Breast epithelium (tissue), 4 donors: ENCODE data around the gene TMEM222. TPM values are rescaled to one million over a fixed set of nuclear protein-coding genes. Genes with fewer than 3 reads are reported as not detected.

Source experiments
- DNase-seq, 2 donors: peaks; one replicate each; pipeline ENCODE4 v3.0.0-alpha.2; 2019; ENCODE audit warnings: low spot score in 2 of 2
- H3K27ac ChIP-seq, 2 donors: fragments of 200-600 bp; sonication (generic) in 1 of 2; one replicate each; pipeline ENCODE4 v1.5.1; 2016 to 2019; ENCODE audit warnings: mild to moderate bottlenecking in 1 of 2
- H3K27me3 ChIP-seq, 2 donors: fragments of 200-600 bp; sonication (generic) in 1 of 2; one replicate each; pipeline versions ENCODE4 v1.5.1 to v1.6.0; 2017 to 2019; ENCODE audit warnings: control low read depth in 1 of 2, mild to moderate bottlenecking in 1 of 2
- H3K36me3 ChIP-seq: fragments of 200-600 bp; one replicate; pipeline ENCODE4 v1.5.1; 2019
- H3K4me1 ChIP-seq, 2 donors: fragments of 200-600 bp; sonication (generic); one replicate each; pipeline ENCODE4 v1.5.1; 2016 to 2019; ENCODE audit warnings: control low read depth in 1 of 2
- H3K4me3 ChIP-seq, 3 donors: fragments of 200-600 bp; sonication (generic); 1 replicate in 2 of 3; 2 replicates in 1 of 3; pipeline ENCODE4 v1.5.1; 2016 to 2019; ENCODE audit warnings: mild to moderate bottlenecking in 3 of 3, moderate library complexity in 2 of 3
- H3K9me3 ChIP-seq, 2 donors: fragments of 200-600 bp; sonication (generic) in 1 of 2; one replicate each; pipeline ENCODE4 v1.5.1; 2016 to 2019; ENCODE audit warnings: control low read depth in 1 of 2
- CTCF ChIP-seq, 3 donors: fragments of 450-650 bp; IDR thresholded peaks; one replicate each; pipeline ENCODE4 v1.5.1; 2016 to 2017; ENCODE audit warnings: antibody characterized with exemption in 3 of 3, mild to moderate bottlenecking in 3 of 3, moderate library complexity in 3 of 3
- POLR2A ChIP-seq: fragments of 450-650 bp; IDR thresholded peaks from one replicate; pipeline ENCODE4 v1.6.1; 2016; ENCODE audit warnings: antibody characterized with exemption, mild to moderate bottlenecking, moderate library complexity
- POLR2AphosphoS5 ChIP-seq, 3 donors: sonication (generic); formaldehyde crosslinking; IDR thresholded peaks; one replicate each; pipeline ENCODE4 v1.6.1; 2017; ENCODE audit warnings: antibody characterized with exemption in 3 of 3
- intact Hi-C: fragments of 100-400 bp; cut with DNase I; formaldehyde crosslinking; loops from one replicate; pipeline ENCODE4 v1.15.1; 2023; ENCODE audit warnings: low total_unique reads
- total RNA-seq, 3 donors: library from RNA; depleted of rRNA; stranded (reverse); fragments of >200 nt; gene quantifications; one replicate each; pipeline ENCODE4 v1.1.0, GENCODE V29; 2016

TMEM222 gene
- total RNA-seq, 3 donors from 2014 or later: 20.0 to 28.0 (median 26.5) TPM

GRCh38 chr1:27301052-27301422 is 20.9 kb upstream of the TMEM222 start:
- Histone ChIP-seq H3K4me3 (no peak overlapping the region), H3K36me3 (no peaks in the 10 kb centered on the region), H3K4me1 (peaks cover 23% of the 10 kb centered on the region in 2 donors), H3K27me3 (no peaks in the 10 kb centered on the region), H3K9me3 (no peaks in the 10 kb centered on the region), H3K27ac (peak overlapping the region; percentile 91 to 94)
- no peak for DNase-seq
- TF ChIP-seq CTCF (IDR thresholded peaks at IDR 0.05) (no peak), POLR2AphosphoS5 (IDR thresholded peaks at IDR 0.05) (no peak), POLR2A (no peak)
- intact Hi-C loops: loop anchor here (5.0 to 10.0 kb wide), 3 partner anchors 64 to 884 kb away; partner anchors contain the start of genes GPR3 and MAP3K6

GRCh38 chr1:27301582-27302199 is 20.3 kb upstream of the TMEM222 start:
- H3K27ac ChIP-seq: peak overlapping the region; percentile 91 to 94
- H3K36me3 ChIP-seq: no peaks in the 10 kb centered on the region
- peaks cover 23% of the 10 kb centered on the region in 2 donors for H3K4me1 ChIP-seq
- intact Hi-C loops: loop anchor here (5.0 to 10.0 kb wide), 3 partner anchors 63 to 884 kb away; partner anchors contain the start of genes GPR3 and MAP3K6
- no peaks in the 10 kb centered on the region for H3K27me3 ChIP-seq
- no peak for DNase-seq
- no peaks in the 10 kb centered on the region for H3K9me3 ChIP-seq
- no peak overlapping the region for H3K4me3 ChIP-seq
- no peak for TF ChIP-seq CTCF (IDR thresholded peaks at IDR 0.05)
- TF ChIP-seq POLR2A: no peak
- no peak for TF ChIP-seq POLR2AphosphoS5 (IDR thresholded peaks at IDR 0.05)

- H3K4me3 ChIP-seq: no peak overlapping the region
- H3K27ac ChIP-seq: peak overlapping the region in 1 of 2 donors; percentile 91
- H3K9me3 ChIP-seq: no peaks in the 10 kb centered on the region
- no peaks in the 10 kb centered on the region for H3K27me3 ChIP-seq
- TF ChIP-seq POLR2AphosphoS5 (IDR thresholded peaks at IDR 0.05): no peak
- no peak for TF ChIP-seq POLR2A
- TF ChIP-seq CTCF (IDR thresholded peaks at IDR 0.05): no peak
- intact Hi-C loops: loop anchor here (5.0 to 10.0 kb wide), 3 partner anchors 62 to 885 kb away; partner anchors contain the start of genes GPR3 and MAP3K6
- no peaks in the 10 kb centered on the region for H3K36me3 ChIP-seq
- no peak for DNase-seq
- peaks cover 23% of the 10 kb centered on the region in 2 donors for H3K4me1 ChIP-seq
These were observed 19.4 kb upstream of the TMEM222 start for GRCh38 chr1:27302612-27303011.

- Histone ChIP-seq H3K9me3 (no peaks in the 10 kb centered on the region), H3K36me3 (no peaks in the 10 kb centered on the region), H3K4me3 (no peak overlapping the region), H3K4me1 (peaks cover 23% of the 10 kb centered on the region in 2 donors), H3K27ac (no peak overlapping the region), H3K27me3 (no peaks in the 10 kb centered on the region)
- no peak for TF ChIP-seq CTCF (IDR thresholded peaks at IDR 0.05)
- no peak for TF ChIP-seq POLR2A
- TF ChIP-seq POLR2AphosphoS5 (IDR thresholded peaks at IDR 0.05): no peak
- peak in 1 of 2 donors; percentile 35 for DNase-seq
- intact Hi-C loops: loop anchor here (5.0 to 10.0 kb wide), 3 partner anchors 61 to 886 kb away; partner anchors contain the start of genes GPR3 and MAP3K6
These were observed 18.5 kb upstream of the TMEM222 start for GRCh38 chr1:27303509-27303908.

GRCh38 chr1:27306071-27306470 is 15.9 kb upstream of the TMEM222 start:
- H3K27me3 ChIP-seq: no peaks in the 10 kb centered on the region
- intact Hi-C loops: loop anchor here (10.0 kb wide), 2 partner anchors 59 to 89 kb away; partner anchors contain the start of genes GPR3 and MAP3K6
- H3K4me3 ChIP-seq: no peak overlapping the region
- no peaks in the 10 kb centered on the region for H3K9me3 ChIP-seq
- peak in 1 of 2 donors; percentile 47 for DNase-seq
- H3K27ac ChIP-seq: no peak overlapping the region
- peaks cover 3 to 7% of the 10 kb centered on the region in 2 donors for H3K4me1 ChIP-seq
- TF ChIP-seq POLR2AphosphoS5 (IDR thresholded peaks at IDR 0.05): no peak
- no peak for TF ChIP-seq CTCF (IDR thresholded peaks at IDR 0.05)
- TF ChIP-seq POLR2A: no peak
- no peaks in the 10 kb centered on the region for H3K36me3 ChIP-seq
